HG02798 (cell line): ENCODE results near the gene PCDHB14.
"Not testable (repeated sequence)": the region's sequence is repeated elsewhere in the genome, so short reads cannot be mapped to it uniquely, and the experiment has no call there.

Experiments
- ATAC-seq: cut with Tn5 transposase; IDR thresholded peaks from one replicate; pipeline ENCODE4 v1.9.1; 2021; ENCODE audit warnings: mild to moderate bottlenecking; ENCODE audit not compliant: unreplicated experiment, poor library complexity

Gene PCDHB14

GRCh38 chr5:141208478-141208877, 14.7 kb upstream of the PCDHB14 start, which contains the start of gene PCDHB12:
TSS of gene PCDHB12 (plus strand) at chr5:141208719. CDS start at chr5:141208908, 189 bp downstream.
- ATAC-seq, result no peak

- not testable (repeated sequence) for ATAC-seq
Measured at GRCh38 chr5:141210281-141210680, 12.9 kb upstream of the PCDHB14 start.

- ATAC-seq, result not testable (repeated sequence)
Measured at GRCh38 chr5:141210849-141211248, 12.3 kb upstream of the PCDHB14 start.

- ATAC-seq, result not testable (repeated sequence)
Measured at GRCh38 chr5:141213656-141214339, 9.3 kb upstream of the PCDHB14 start, which contains the start of gene PCDHB13. TSS of gene PCDHB13 (plus strand) at chr5:141213919. CDS start at chr5:141214124, 205 bp downstream.

GRCh38 chr5:141214583-141214982, 8.6 kb upstream of the PCDHB14 start:
- ATAC-seq, result not testable (repeated sequence)

- ATAC-seq, result not testable (repeated sequence)
Measured at GRCh38 chr5:141215504-141215903, 7.6 kb upstream of the PCDHB14 start.

GRCh38 chr5:141216035-141216434, 7.1 kb upstream of the PCDHB14 start:
- ATAC-seq, result not testable (repeated sequence)

GRCh38 chr5:141224844-141225243, 1.7 kb downstream of the PCDHB14 start:
- not testable (repeated sequence) for ATAC-seq

GRCh38 chr5:141225421-141225820, 2.3 kb downstream of the PCDHB14 start:
- not testable (repeated sequence) for ATAC-seq

GRCh38 chr5:141234109-141234667, 11.0 kb downstream of the PCDHB14 start:
- no peak for ATAC-seq

GRCh38 chr5:141235922-141236321, 12.8 kb downstream of the PCDHB14 start:
- ATAC-seq, result not testable (repeated sequence)

GRCh38 chr5:141236516-141237313, 13.6 kb downstream of the PCDHB14 start:
- no peak for ATAC-seq

GRCh38 chr5:141241496-141241895, 18.4 kb downstream of the PCDHB14 start:
- no peak for ATAC-seq

GRCh38 chr5:141245250-141245717, 22.1 kb downstream of the PCDHB14 start, which contains the start of gene PCDHB15:
TSS of gene PCDHB15 (plus strand) at chr5:141245395. CDS start at chr5:141245579, 184 bp downstream.
- ATAC-seq, result no peak

- ATAC-seq, result not testable (repeated sequence)
Measured at GRCh38 chr5:141246971-141247370, 23.8 kb downstream of the PCDHB14 start.

- ATAC-seq, result not testable (repeated sequence)
Measured at GRCh38 chr5:141247434-141247833, 24.3 kb downstream of the PCDHB14 start.

GRCh38 chr5:141250576-141250975, 27.4 kb downstream of the PCDHB14 start:
- no peak for ATAC-seq

- ATAC-seq, result no peak
Measured at GRCh38 chr5:141258464-141258863, 35.3 kb downstream of the PCDHB14 start.

GRCh38 chr5:141258948-141259347, 35.8 kb downstream of the PCDHB14 start:
- no peak for ATAC-seq

GRCh38 chr5:141260458-141261237, 37.5 kb downstream of the PCDHB14 start:
- no peak for ATAC-seq
